Cardiac muscle cell (in vitro differentiated cells and primary cell): ENCODE measurements around the gene QSOX2. TPM values are rescaled to one million over a fixed set of nuclear protein-coding genes. Genes with fewer than 3 reads are reported as not detected.

Experiments used
- DNase-seq, 2 donors: peaks; one replicate each; pipeline versions ENCODE4 v3.0.0 to v3.0.0-alpha.2; 2010 to 2017; ENCODE audit warnings: low read depth in 1 of 2, low spot score in 1 of 2
- H3K27ac ChIP-seq: fragments of 200-600 bp; sonication (generic); 2 replicates; pipeline ENCODE4 v1.5.1; 2016
- H3K27me3 ChIP-seq: fragments of 200-600 bp; sonication (generic); 2 replicates; pipeline ENCODE4 v1.6.0; 2016; ENCODE audit warnings: control low read depth
- H3K36me3 ChIP-seq: fragments of 200-600 bp; sonication (generic); 2 replicates; pipeline ENCODE4 v1.5.1; 2016; ENCODE audit warnings: control low read depth
- H3K4me1 ChIP-seq: fragments of 200-600 bp; sonication (generic); 2 replicates; pipeline ENCODE4 v1.8.1; 2017; ENCODE audit warnings: low read depth, mild to moderate bottlenecking, mixed run types
- H3K4me3 ChIP-seq: fragments of 200-600 bp; sonication (generic); 2 replicates; pipeline ENCODE4 v1.5.1; 2016; ENCODE audit warnings: mild to moderate bottlenecking
- H3K9me3 ChIP-seq: fragments of 200-600 bp; sonication (generic); 2 replicates; pipeline ENCODE4 v1.5.1; 2017; ENCODE audit warnings: low read depth, mild to moderate bottlenecking, control low read depth
- CTCF ChIP-seq: IDR thresholded peaks from 2 replicates; pipeline ENCODE4 v1.5.1; 2012; ENCODE audit warnings: low read depth, mild to moderate bottlenecking, low read length
- polyA plus RNA-seq: library from polyadenylated mRNA; unstranded; fragments of >200 nt; fragmentation: Nextera tagmentation; extraction: Ambion mirVana; gene quantifications from 2 replicates; pipeline ENCODE4 v1.2.1, GENCODE V29; 2016
- total RNA-seq: library from RNA; depleted of rRNA; stranded (reverse); fragments of >200 nt; gene quantifications from 2 replicates; pipeline ENCODE4 v1.2.3, GENCODE V29; 2016

The QSOX2 gene
- total and polyA plus RNA-seq, 2 experiments from 2014 or later = 1.7 to 10.5 TPM

- no peak for TF ChIP-seq CTCF
- Histone ChIP-seq H3K9me3 (no peaks in the 10 kb centered on the region), H3K4me1 (no peaks in the 10 kb centered on the region), H3K36me3 (peaks cover 3% of the 10 kb centered on the region), H3K27me3 (no peaks in the 10 kb centered on the region), H3K4me3 (no peak overlapping the region), H3K27ac (no peak overlapping the region)
- DNase-seq = no peak
Observed at GRCh38 chr9:136213733-136214132, 31.9 kb downstream of the QSOX2 start.

- no peak for DNase-seq
- H3K27me3 ChIP-seq = no peaks in the 10 kb centered on the region
- H3K4me3 ChIP-seq = no peak overlapping the region
- TF ChIP-seq CTCF = no peak
- no peaks in the 10 kb centered on the region for H3K9me3 ChIP-seq
- no peak overlapping the region for H3K27ac ChIP-seq
- H3K4me1 ChIP-seq = no peaks in the 10 kb centered on the region
- H3K36me3 ChIP-seq = peaks cover 3% of the 10 kb centered on the region
Observed at GRCh38 chr9:136212345-136212950, 33.2 kb downstream of the QSOX2 start.

- TF ChIP-seq CTCF = no peak
- no peak for DNase-seq
- no peak overlapping the region for H3K27ac ChIP-seq
- H3K27me3 ChIP-seq = peaks cover under 1% of the 10 kb centered on the region
- H3K36me3 ChIP-seq = peaks cover 3% of the 10 kb centered on the region
- H3K9me3 ChIP-seq = no peaks in the 10 kb centered on the region
- no peaks in the 10 kb centered on the region for H3K4me1 ChIP-seq
- no peak overlapping the region for H3K4me3 ChIP-seq
Observed at GRCh38 chr9:136211441-136212344, 33.9 kb downstream of the QSOX2 start.

- no peaks in the 10 kb centered on the region for H3K9me3 ChIP-seq
- no peak for TF ChIP-seq CTCF
Observed at GRCh38 chr9:136211006-136211405, 34.6 kb downstream of the QSOX2 start.

GRCh38 chr9:136210276-136210675, 35.3 kb downstream of the QSOX2 start:
- no peak for DNase-seq
- TF ChIP-seq CTCF = no peak
- H3K27me3 ChIP-seq = peaks cover 15% of the 10 kb centered on the region
- H3K27ac ChIP-seq = no peak overlapping the region
- H3K4me3 ChIP-seq = no peak overlapping the region
- H3K9me3 ChIP-seq = no peaks in the 10 kb centered on the region
- H3K4me1 ChIP-seq = no peaks in the 10 kb centered on the region
- H3K36me3 ChIP-seq = peaks cover 3% of the 10 kb centered on the region

More at GRCh38 chr9:136211006-136211405, 34.6 kb downstream of the QSOX2 start:
- DNase-seq = no peak
- peaks cover 3% of the 10 kb centered on the region for H3K36me3 ChIP-seq
- peaks cover 7% of the 10 kb centered on the region for H3K27me3 ChIP-seq
- H3K27ac ChIP-seq = no peak overlapping the region
- H3K4me3 ChIP-seq = no peak overlapping the region
- H3K4me1 ChIP-seq = no peaks in the 10 kb centered on the region
